ENCODE measurements around the gene RPS19. TPM values are rescaled to one million over a fixed set of nuclear protein-coding genes. Genes with fewer than 3 reads are reported as not detected.

RPS19 gene
- total RNA-seq, 1 donor from 2014 or later: 1,667 TPM

DNA sequence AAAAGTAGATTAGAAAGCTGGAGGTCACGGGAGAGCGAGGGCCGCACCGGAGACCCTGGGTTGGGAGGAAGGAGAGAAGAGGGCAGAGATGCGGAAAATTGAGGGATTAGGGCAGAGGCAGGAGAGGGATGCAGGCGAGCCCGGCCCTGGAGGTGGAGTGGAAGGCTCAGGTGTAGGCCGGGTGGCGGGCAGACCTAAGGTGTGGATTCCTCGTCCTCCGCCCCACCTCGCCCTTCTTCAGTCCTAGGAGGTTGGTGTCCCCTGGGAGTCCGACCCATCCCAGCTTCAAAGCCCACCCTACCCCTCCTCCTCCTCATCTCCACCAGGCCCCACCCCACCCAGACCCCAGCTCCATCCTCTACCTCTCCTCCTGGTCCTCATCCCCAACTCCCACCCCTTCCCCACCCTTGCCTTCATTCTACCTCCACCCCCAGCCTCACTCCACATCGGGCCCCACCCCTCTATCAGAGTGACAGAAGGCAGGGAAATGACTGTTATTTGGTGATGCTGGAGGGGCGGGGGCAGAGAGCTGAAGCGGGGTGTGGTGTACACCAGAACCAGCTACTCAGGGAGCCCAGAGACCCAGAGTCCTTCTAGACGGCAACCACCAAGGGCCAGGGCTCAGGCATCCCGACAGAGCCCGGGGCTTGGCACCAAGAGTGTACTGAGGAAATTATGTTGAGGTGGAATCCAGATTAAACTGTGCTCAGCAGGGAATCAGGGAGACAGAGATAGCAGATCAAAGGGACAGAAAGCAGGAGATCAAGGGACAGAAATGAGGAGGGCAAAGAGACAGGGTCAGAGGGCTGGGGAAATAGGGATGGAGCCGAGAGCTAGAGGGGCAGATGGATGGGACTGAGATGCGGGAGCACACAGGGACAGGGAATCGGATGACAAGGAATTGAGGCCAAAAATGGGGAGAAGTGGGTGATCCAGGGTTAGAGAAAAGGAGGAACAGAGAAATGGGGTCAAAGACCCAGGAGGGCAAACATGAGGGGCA, 61.8 kb downstream of the RPS19 start:
- no peaks in the 10 kb centered on the region for H3K36me3 ChIP-seq
- no peak overlapping the region for H3K4me3 ChIP-seq
- intact Hi-C loops (cut with DNase I): no loop called here
- H3K27ac ChIP-seq: no peak overlapping the region
- no peak for DNase-seq
- H3K9me3 ChIP-seq: no peaks in the 10 kb centered on the region
- H3K4me1 ChIP-seq: no peaks in the 10 kb centered on the region
- H3K27me3 ChIP-seq: peaks cover 61% of the 10 kb centered on the region
- no peak for TF ChIP-seq CTCF (IDR thresholded peaks at IDR 0.05)
- no peak for ATAC-seq

Small RNA genes lying within 50 kb of the gene (microRNA-seq; reads per million reads assigned to microRNA genes)
- not detected for gene MIR6797 (ENCODE audit: borderline microRNAs expressed)

Other genes starting within 250 kb of the RPS19 start
- 4.6 TPM for gene CEACAM4, start 233.2 kb upstream of the RPS19 start, total RNA-seq
- gene CEACAM7, start 172.0 kb upstream of the RPS19 start, total RNA-seq: not detected
- gene CEACAM5, start 151.6 kb upstream of the RPS19 start, total RNA-seq: 35.0 TPM
- gene CEACAM6, start 104.7 kb upstream of the RPS19 start, total RNA-seq: 732 TPM
- gene CEACAM3, start 63.7 kb upstream of the RPS19 start, total RNA-seq: 1.2 TPM
- gene LYPD4, start 15.6 kb upstream of the RPS19 start, total RNA-seq: not detected
- gene DMRTC2, start 15.2 kb upstream of the RPS19 start, total RNA-seq: not detected
- 1.4 TPM for gene CD79A, start 17.0 kb downstream of the RPS19 start, total RNA-seq
- gene ARHGEF1, start 22.9 kb downstream of the RPS19 start, total RNA-seq: 197 TPM
- gene ERFL, start 68.2 kb downstream of the RPS19 start, total RNA-seq: 0.43 TPM
- 134 TPM for gene RABAC1, start 99.1 kb downstream of the RPS19 start, total RNA-seq
- not detected for gene ATP1A3, start 134.0 kb downstream of the RPS19 start, total RNA-seq
- 0.29 TPM for gene GRIK5, start 210.0 kb downstream of the RPS19 start, total RNA-seq
- gene ZNF574, start 215.9 kb downstream of the RPS19 start, total RNA-seq: 13.6 TPM

All from upper lobe of right lung (tissue), 1 donor.